NCI-H2107 treated with DMSO at 0.1 percent for 48 hours (cell line): ENCODE results near the gene FOXL1.

Experiments
- DNase-seq: peaks from one replicate; lab custom pipeline; 2025; ENCODE audit not compliant: unreplicated experiment; lab: John Stamatoyannopoulos, UW

FOXL1 gene

GRCh38 chr16:86604436-86605193 is 26.3 kb downstream of the FOXL1 start:
- no peak for DNase-seq

- no peak for DNase-seq
These were observed 27.6 kb downstream of the FOXL1 start for GRCh38 chr16:86605950-86606349.

- no peak for DNase-seq
These were observed 30.0 kb downstream of the FOXL1 start for GRCh38 chr16:86608301-86608747.

GRCh38 chr16:86609115-86609514 is 30.8 kb downstream of the FOXL1 start:
- no peak for DNase-seq

- no peak for DNase-seq
These were observed 31.3 kb downstream of the FOXL1 start for GRCh38 chr16:86609661-86610060.

GRCh38 chr16:86610779-86611524 is 32.6 kb downstream of the FOXL1 start:
- DNase-seq, result no peak

GRCh38 chr16:86611525-86611855 is 33.1 kb downstream of the FOXL1 start:
- no peak for DNase-seq

- DNase-seq, result no peak
These were observed 33.6 kb downstream of the FOXL1 start for GRCh38 chr16:86611941-86612340.

- DNase-seq, result no peak
These were observed 36.4 kb downstream of the FOXL1 start for GRCh38 chr16:86614699-86615098.

GRCh38 chr16:86616906-86617305 is 38.6 kb downstream of the FOXL1 start:
- DNase-seq, result no peak

- DNase-seq, result no peak
These were observed 40.3 kb downstream of the FOXL1 start for GRCh38 chr16:86618431-86619238.

- DNase-seq, result peak; percentile 7
These were observed 41.0 kb downstream of the FOXL1 start for GRCh38 chr16:86619239-86619794.

- DNase-seq, result no peak
These were observed 41.8 kb downstream of the FOXL1 start for GRCh38 chr16:86620184-86620583.

GRCh38 chr16:86621966-86622365 is 43.6 kb downstream of the FOXL1 start:
- DNase-seq, result no peak

GRCh38 chr16:86622700-86623615 is 44.6 kb downstream of the FOXL1 start:
- DNase-seq, result no peak

- DNase-seq, result no peak
These were observed 46.7 kb downstream of the FOXL1 start for GRCh38 chr16:86625029-86625428.

GRCh38 chr16:86625821-86626220 is 47.5 kb downstream of the FOXL1 start:
- no peak for DNase-seq

- DNase-seq, result no peak
These were observed 47.9 kb downstream of the FOXL1 start for GRCh38 chr16:86626284-86626683.

GRCh38 chr16:86626966-86627365 is 48.6 kb downstream of the FOXL1 start:
- DNase-seq, result no peak

- DNase-seq, result no peak
These were observed 50.3 kb downstream of the FOXL1 start for GRCh38 chr16:86628614-86629013.
